GM23338 (cell line): ENCODE data around the gene PDE4D. TPM values are rescaled to one million over a fixed set of nuclear protein-coding genes. Genes with fewer than 3 reads are reported as not detected.

Experiments used
- ATAC-seq: fragments of 200-7000 bp; cut with Tn5 transposase; 3 replicates; pipeline ENCODE4 v1.9.1; 2020
- DNase-seq: peaks from one replicate; pipeline ENCODE4 v3.0.0-alpha.2; 2015; ENCODE audit warnings: low spot score
- H2AFZ ChIP-seq: fragments of 200-600 bp; sonication (generic); 2 replicates; pipeline ENCODE4 v1.8.0; 2016; ENCODE audit warnings: antibody characterized with exemption, mild to moderate bottlenecking, moderate library complexity
- H3F3A ChIP-seq: fragments of 200-600 bp; sonication (generic); replicated peaks from 2 replicates; pipeline ENCODE4 v1.8.0; 2017; ENCODE audit warnings: antibody characterized with exemption, mixed run types, low read depth
- H3K27ac ChIP-seq: fragments of 200-600 bp; sonication (generic); 2 replicates; pipeline ENCODE4 v1.6.1; 2016; ENCODE audit warnings: low read depth
- H3K27me3 ChIP-seq: fragments of 200-600 bp; sonication (generic); 2 replicates; pipeline ENCODE4 v1.8.0; 2016; ENCODE audit warnings: mild to moderate bottlenecking, mixed run types, moderate library complexity; ENCODE audit not compliant: insufficient read depth
- H3K36me3 ChIP-seq: fragments of 200-600 bp; sonication (generic); 2 replicates; pipeline ENCODE4 v1.8.0; 2016; ENCODE audit warnings: mild to moderate bottlenecking; ENCODE audit not compliant: insufficient read depth
- H3K4me1 ChIP-seq: fragments of 200-600 bp; sonication (generic); 2 replicates; pipeline ENCODE4 v1.8.0; 2016; ENCODE audit warnings: mild to moderate bottlenecking, moderate library complexity; ENCODE audit not compliant: insufficient read depth
- H3K4me2 ChIP-seq: fragments of 200-600 bp; sonication (generic); 2 replicates; pipeline ENCODE4 v1.7.1; 2017; ENCODE audit warnings: mixed run types
- H3K4me3 ChIP-seq: fragments of 200-600 bp; sonication (generic); 2 replicates; pipeline ENCODE4 v1.6.1; 2016; ENCODE audit warnings: mixed run types
- H3K79me2 ChIP-seq: fragments of 200-600 bp; sonication (generic); replicated peaks from 2 replicates; pipeline ENCODE4 v1.8.0; 2017; ENCODE audit warnings: mild to moderate bottlenecking; ENCODE audit not compliant: insufficient read depth
- H3K9me2 ChIP-seq: fragments of 200-600 bp; sonication (generic); 2 replicates; pipeline ENCODE4 v1.8.0; 2017; ENCODE audit not compliant: insufficient read depth
- H4K20me1 ChIP-seq: fragments of 200-600 bp; sonication (generic); replicated peaks from 2 replicates; pipeline ENCODE4 v1.8.0; 2017; ENCODE audit warnings: mild to moderate bottlenecking; ENCODE audit not compliant: insufficient read depth
- H3K27ac Mint-ChIP-seq: 2 replicates; pipeline ENCODE4 v1.8.0; 2020; ENCODE audit warnings: inconsistent platforms, mild to moderate bottlenecking, moderate library complexity, mixed read lengths
- H3K27me3 Mint-ChIP-seq: 3 replicates; pipeline ENCODE4 v1.8.0; 2022; ENCODE audit warnings: low read depth, mild to moderate bottlenecking, moderate library complexity, mixed read lengths, inconsistent platforms; ENCODE audit not compliant: insufficient read depth, poor library complexity
- H3K36me3 Mint-ChIP-seq: 3 replicates; pipeline ENCODE4 v1.8.0; 2021; ENCODE audit warnings: low read depth, mild to moderate bottlenecking, inconsistent platforms, moderate library complexity, mixed read lengths
- H3K4me1 Mint-ChIP-seq: 3 replicates; pipeline ENCODE4 v1.8.0; 2020; ENCODE audit warnings: mild to moderate bottlenecking, inconsistent platforms, mixed read lengths
- H3K4me3 Mint-ChIP-seq: 3 replicates; pipeline ENCODE4 v1.8.0; 2021; ENCODE audit warnings: moderate library complexity, mild to moderate bottlenecking, inconsistent platforms, mixed read lengths
- H3K9me3 Mint-ChIP-seq: 3 replicates; pipeline ENCODE4 v1.8.0; 2020; ENCODE audit warnings: moderate library complexity, mild to moderate bottlenecking, inconsistent platforms, mixed read lengths
- EZH2 ChIP-seq: fragments of 200-600 bp; sonication (generic); IDR thresholded peaks from one replicate; pipeline ENCODE4 v1.8.0; 2017; ENCODE audit warnings: antibody characterized with exemption, mild to moderate bottlenecking, low read depth; ENCODE audit not compliant: unreplicated experiment
- EZH2phosphoT487 ChIP-seq: fragments of 200-600 bp; sonication (generic); IDR thresholded peaks from one replicate; pipeline ENCODE4 v1.8.1; 2018; ENCODE audit warnings: antibody characterized with exemption; ENCODE audit not compliant: unreplicated experiment
- JUNB ChIP-seq: IDR thresholded peaks from one replicate; pipeline ENCODE4 v1.6.1; 2016; ENCODE audit warnings: antibody characterized with exemption; ENCODE audit not compliant: unreplicated experiment
- POLR2AphosphoS5 ChIP-seq: IDR thresholded peaks from 2 replicates; pipeline ENCODE4 v1.6.1; 2016; ENCODE audit warnings: antibody characterized with exemption, low read depth
- STAT1 ChIP-seq: IDR thresholded peaks from one replicate; pipeline ENCODE4 v1.6.1; 2016; ENCODE audit warnings: antibody characterized with exemption; ENCODE audit not compliant: unreplicated experiment
- ZNF331 ChIP-seq: fragments of 250-450 bp; sonication (Bioruptor Pico); IDR thresholded peaks from 2 replicates; pipeline ENCODE4 v1.5.0; 2020; ENCODE audit warnings: low read depth, mild to moderate bottlenecking, moderate library complexity
- ZNF462 ChIP-seq: fragments of 250-450 bp; sonication (Bioruptor Pico); IDR thresholded peaks from 2 replicates; pipeline ENCODE4 v1.5.0; 2020; ENCODE audit warnings: mild to moderate bottlenecking, moderate library complexity
- polyA plus RNA-seq: library from polyadenylated mRNA; unstranded; fragments of >200 nt; fragmentation: Nextera tagmentation; extraction: Ambion mirVana; gene quantifications from 2 replicates; pipeline ENCODE4 v1.2.1, GENCODE V29; 2016
- total RNA-seq: library from RNA; depleted of rRNA; stranded (reverse); fragments of >200 nt; shearing (Covaris generic); gene quantifications from 2 replicates; pipeline ENCODE4 v1.2.3, GENCODE V29; 2014
- TF ChIP-seq, protein P1 (sequence below), 2 experiments: fragments of 200-600 bp in 1 of 2; sonication (generic) in 1 of 2; conservative IDR thresholded peaks; 2 replicates each; pipeline versions ENCODE4 v1.5.1 to v1.6.1; 2016 to 2017; ENCODE audit warnings: antibody characterized with exemption in 2 of 2, low read depth in 2 of 2, mild to moderate bottlenecking in 2 of 2, moderate library complexity in 1 of 2
- TF ChIP-seq, protein P2 (sequence below): IDR thresholded peaks from 2 replicates; pipeline ENCODE4 v1.6.1; 2016; ENCODE audit warnings: antibody characterized with exemption

Gene PDE4D
- total and polyA plus RNA-seq, 2 experiments from 2014 or later: 2.1 to 4.7 TPM

DNA sequence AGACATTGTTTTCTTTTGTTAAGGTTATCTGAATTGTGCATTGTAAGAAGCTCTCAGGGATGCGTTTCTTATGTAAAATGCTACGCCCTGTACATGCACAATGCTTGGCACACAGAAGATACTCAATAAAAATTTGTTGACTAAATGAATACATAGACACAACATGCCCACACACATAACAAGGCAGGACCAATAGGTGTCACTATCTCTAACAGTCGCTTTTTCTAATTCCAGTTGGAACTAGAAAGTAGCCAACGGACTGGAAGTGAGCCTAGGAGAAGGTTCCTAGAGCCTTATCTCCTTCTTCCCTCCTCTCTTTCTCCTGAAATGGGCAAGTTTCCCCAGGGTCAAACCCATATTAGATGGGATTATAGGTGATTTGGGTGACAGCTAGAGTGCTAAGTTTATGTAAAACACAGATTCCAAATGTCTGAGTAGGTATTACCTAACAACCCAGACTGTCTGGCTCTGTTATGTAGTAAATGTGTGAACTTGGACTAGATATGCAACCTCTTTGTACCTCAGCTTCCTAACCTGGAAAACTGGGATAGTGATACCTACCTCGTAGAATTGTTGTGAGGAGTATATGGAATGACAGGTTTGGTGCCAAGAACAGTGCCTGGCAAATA is 707.7 kb downstream of the PDE4D start:
- peaks cover 2% of the 10 kb centered on the region for H3K27me3 Mint-ChIP-seq
- H3K4me1 ChIP-seq: peaks cover 24% of the 10 kb centered on the region
- no peaks in the 10 kb centered on the region for H3K36me3 Mint-ChIP-seq
- no peaks in the 10 kb centered on the region for H3F3A ChIP-seq
- H4K20me1 ChIP-seq: no peaks in the 10 kb centered on the region
- peaks cover 21% of the 10 kb centered on the region for H3K4me1 Mint-ChIP-seq
- no peaks in the 10 kb centered on the region for H3K27me3 ChIP-seq
- no peaks in the 10 kb centered on the region for H3K9me2 ChIP-seq
- DNase-seq (no peak), ATAC-seq (no peak)
- H3K79me2 ChIP-seq: no peaks in the 10 kb centered on the region
- no peak overlapping the region for H2AFZ ChIP-seq
- no peaks in the 10 kb centered on the region for H3K36me3 ChIP-seq
- no peaks in the 10 kb centered on the region for H3K9me3 Mint-ChIP-seq
- no peak overlapping the region for H3K27ac ChIP-seq
- H3K4me3 ChIP-seq: no peak overlapping the region
- TF ChIP-seq JUNB: no peak
- TF ChIP-seq, protein P1, sequence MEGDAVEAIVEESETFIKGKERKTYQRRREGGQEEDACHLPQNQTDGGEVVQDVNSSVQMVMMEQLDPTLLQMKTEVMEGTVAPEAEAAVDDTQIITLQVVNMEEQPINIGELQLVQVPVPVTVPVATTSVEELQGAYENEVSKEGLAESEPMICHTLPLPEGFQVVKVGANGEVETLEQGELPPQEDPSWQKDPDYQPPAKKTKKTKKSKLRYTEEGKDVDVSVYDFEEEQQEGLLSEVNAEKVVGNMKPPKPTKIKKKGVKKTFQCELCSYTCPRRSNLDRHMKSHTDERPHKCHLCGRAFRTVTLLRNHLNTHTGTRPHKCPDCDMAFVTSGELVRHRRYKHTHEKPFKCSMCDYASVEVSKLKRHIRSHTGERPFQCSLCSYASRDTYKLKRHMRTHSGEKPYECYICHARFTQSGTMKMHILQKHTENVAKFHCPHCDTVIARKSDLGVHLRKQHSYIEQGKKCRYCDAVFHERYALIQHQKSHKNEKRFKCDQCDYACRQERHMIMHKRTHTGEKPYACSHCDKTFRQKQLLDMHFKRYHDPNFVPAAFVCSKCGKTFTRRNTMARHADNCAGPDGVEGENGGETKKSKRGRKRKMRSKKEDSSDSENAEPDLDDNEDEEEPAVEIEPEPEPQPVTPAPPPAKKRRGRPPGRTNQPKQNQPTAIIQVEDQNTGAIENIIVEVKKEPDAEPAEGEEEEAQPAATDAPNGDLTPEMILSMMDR (conservative IDR thresholded peaks at IDR 0.05; ENCODE audit: low read depth in 2 of 2): peak; percentile 24 to 26; a peak in 1 of 4 replicates
- H3K4me2 ChIP-seq: no peak overlapping the region
- no peak overlapping the region; the same call in 1 of the 2 replicates for H3K27ac Mint-ChIP-seq
- no peak overlapping the region for H3K4me3 Mint-ChIP-seq

GRCh38 chr5:59184769-59185168 is 708.8 kb downstream of the PDE4D start:
- no peak overlapping the region for H3K4me3 Mint-ChIP-seq
- H3K9me3 Mint-ChIP-seq: no peaks in the 10 kb centered on the region
- TF ChIP-seq, protein P2, sequence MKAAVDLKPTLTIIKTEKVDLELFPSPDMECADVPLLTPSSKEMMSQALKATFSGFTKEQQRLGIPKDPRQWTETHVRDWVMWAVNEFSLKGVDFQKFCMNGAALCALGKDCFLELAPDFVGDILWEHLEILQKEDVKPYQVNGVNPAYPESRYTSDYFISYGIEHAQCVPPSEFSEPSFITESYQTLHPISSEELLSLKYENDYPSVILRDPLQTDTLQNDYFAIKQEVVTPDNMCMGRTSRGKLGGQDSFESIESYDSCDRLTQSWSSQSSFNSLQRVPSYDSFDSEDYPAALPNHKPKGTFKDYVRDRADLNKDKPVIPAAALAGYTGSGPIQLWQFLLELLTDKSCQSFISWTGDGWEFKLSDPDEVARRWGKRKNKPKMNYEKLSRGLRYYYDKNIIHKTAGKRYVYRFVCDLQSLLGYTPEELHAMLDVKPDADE: no peak
- TF ChIP-seq EZH2phosphoT487 (no peak), JUNB (no peak), ZNF331 (CRISPR knock-in tag) (no peak), STAT1 (no peak), ZNF462 (CRISPR knock-in tag) (no peak), EZH2 (no peak), POLR2AphosphoS5 (no peak)
- TF ChIP-seq, protein P1 (conservative IDR thresholded peaks at IDR 0.05; ENCODE audit: low read depth in 2 of 2): no peak

More at GRCh38 chr5:59184769-59185168, 708.8 kb downstream of the PDE4D start:
- no peak for ATAC-seq
- DNase-seq: no peak
- Histone ChIP-seq H3K4me2 (no peak overlapping the region), H3F3A (no peaks in the 10 kb centered on the region), H4K20me1 (no peaks in the 10 kb centered on the region), H2AFZ (no peak overlapping the region), H3K79me2 (no peaks in the 10 kb centered on the region), H3K27me3 (no peaks in the 10 kb centered on the region), H3K9me2 (no peaks in the 10 kb centered on the region), H3K36me3 (no peaks in the 10 kb centered on the region), H3K27ac (no peak overlapping the region), H3K4me3 (no peak overlapping the region), H3K4me1 (peaks cover 24% of the 10 kb centered on the region)
- Mint-ChIP-seq H3K27ac (no peak overlapping the region), H3K4me1 (peaks cover 21% of the 10 kb centered on the region), H3K36me3 (no peaks in the 10 kb centered on the region), H3K27me3 (peaks cover 2% of the 10 kb centered on the region)
